Lower leg skin (tissue), 3 donors: ENCODE measurements around the gene MOGAT3.

ENCODE experiments used
- POLR2A ChIP-seq, 2 donors: fragments of 450-650 bp; IDR thresholded peaks; one replicate each; pipeline ENCODE4 v1.6.1; 2016 to 2017; ENCODE audit warnings: antibody characterized with exemption in 2 of 2, mild to moderate bottlenecking in 1 of 2, moderate library complexity in 1 of 2
- TF ChIP-seq, protein P1 (sequence below), 3 donors: fragments of 450-650 bp; IDR thresholded peaks; one replicate each; pipeline ENCODE4 v1.5.1; 2016; ENCODE audit warnings: antibody characterized with exemption in 3 of 3, mild to moderate bottlenecking in 3 of 3, moderate library complexity in 2 of 3

DNA sequence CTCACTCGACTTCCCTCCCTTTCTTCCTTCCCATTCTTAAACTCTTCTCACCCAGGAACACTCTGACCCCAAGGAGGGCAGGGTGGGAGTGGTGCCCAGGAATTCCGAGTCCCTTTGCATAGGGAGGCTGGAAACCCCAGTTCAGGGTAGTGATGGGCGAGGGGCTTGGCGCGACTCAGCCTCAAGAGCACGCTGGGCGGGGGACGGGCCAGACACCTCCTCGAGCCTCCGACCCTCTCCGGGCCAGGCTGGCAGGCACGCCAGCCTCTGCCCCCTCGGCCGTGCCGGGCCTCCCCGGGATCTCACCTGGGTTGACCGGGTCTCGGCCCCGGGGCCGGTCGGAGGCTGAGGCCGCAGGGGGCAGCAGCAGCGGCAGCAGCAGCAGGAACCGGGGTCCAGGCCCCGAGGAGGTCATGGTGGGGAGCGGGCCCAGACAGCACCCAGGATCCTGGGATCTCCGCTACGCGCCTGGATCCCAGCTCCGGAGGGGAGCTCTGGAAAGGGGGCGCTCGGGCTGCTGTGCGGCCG is 16.1 kb upstream of the MOGAT3 start:
- TF ChIP-seq, protein P1, sequence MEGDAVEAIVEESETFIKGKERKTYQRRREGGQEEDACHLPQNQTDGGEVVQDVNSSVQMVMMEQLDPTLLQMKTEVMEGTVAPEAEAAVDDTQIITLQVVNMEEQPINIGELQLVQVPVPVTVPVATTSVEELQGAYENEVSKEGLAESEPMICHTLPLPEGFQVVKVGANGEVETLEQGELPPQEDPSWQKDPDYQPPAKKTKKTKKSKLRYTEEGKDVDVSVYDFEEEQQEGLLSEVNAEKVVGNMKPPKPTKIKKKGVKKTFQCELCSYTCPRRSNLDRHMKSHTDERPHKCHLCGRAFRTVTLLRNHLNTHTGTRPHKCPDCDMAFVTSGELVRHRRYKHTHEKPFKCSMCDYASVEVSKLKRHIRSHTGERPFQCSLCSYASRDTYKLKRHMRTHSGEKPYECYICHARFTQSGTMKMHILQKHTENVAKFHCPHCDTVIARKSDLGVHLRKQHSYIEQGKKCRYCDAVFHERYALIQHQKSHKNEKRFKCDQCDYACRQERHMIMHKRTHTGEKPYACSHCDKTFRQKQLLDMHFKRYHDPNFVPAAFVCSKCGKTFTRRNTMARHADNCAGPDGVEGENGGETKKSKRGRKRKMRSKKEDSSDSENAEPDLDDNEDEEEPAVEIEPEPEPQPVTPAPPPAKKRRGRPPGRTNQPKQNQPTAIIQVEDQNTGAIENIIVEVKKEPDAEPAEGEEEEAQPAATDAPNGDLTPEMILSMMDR (IDR thresholded peaks at IDR 0.05): no peak
- no peak for TF ChIP-seq POLR2A (IDR thresholded peaks at IDR 0.05)
